Activated T-cell treated with anti-CD3 and anti-CD28 coated beads, Interleukin-2, amount 50 U/mL, for 1 hour (primary cell): ENCODE data around the gene ANKRD31.
"Not testable (repeated sequence)": the region's sequence is repeated elsewhere in the genome, so short reads cannot be mapped to it uniquely, and the experiment has no call there.

Experiments
- DNase-seq: peaks from one replicate; pipeline ENCODE4 v3.0.0-alpha.2; 2020

The ANKRD31 gene

DNA sequence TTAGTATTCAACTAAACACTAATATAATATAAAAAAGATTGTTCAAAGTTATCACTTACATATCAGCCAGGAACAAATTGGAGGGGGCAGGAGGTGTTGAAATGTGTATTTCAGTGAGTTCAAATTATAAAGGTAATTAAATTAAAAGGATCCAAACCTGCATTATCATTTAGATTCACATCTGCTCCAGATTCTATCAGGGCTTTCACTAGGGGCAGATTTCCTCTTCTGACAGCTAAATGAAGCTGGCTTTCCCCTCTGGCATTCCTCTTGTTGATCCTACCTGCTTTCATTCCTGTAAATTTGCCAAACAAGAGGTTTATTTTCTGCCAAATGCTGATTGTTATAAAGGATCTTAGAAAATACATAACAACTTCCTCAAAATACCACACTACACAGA, 98.0 kb downstream of the ANKRD31 start:
- DNase-seq: no peak

GRCh38 chr5:75130818-75131349, 105.8 kb downstream of the ANKRD31 start:
- no peak for DNase-seq

GRCh38 chr5:75116856-75117255, 119.8 kb downstream of the ANKRD31 start:
- no peak for DNase-seq

- not testable (repeated sequence) for DNase-seq
Observed at GRCh38 chr5:75114311-75114710, 122.4 kb downstream of the ANKRD31 start.

DNA sequence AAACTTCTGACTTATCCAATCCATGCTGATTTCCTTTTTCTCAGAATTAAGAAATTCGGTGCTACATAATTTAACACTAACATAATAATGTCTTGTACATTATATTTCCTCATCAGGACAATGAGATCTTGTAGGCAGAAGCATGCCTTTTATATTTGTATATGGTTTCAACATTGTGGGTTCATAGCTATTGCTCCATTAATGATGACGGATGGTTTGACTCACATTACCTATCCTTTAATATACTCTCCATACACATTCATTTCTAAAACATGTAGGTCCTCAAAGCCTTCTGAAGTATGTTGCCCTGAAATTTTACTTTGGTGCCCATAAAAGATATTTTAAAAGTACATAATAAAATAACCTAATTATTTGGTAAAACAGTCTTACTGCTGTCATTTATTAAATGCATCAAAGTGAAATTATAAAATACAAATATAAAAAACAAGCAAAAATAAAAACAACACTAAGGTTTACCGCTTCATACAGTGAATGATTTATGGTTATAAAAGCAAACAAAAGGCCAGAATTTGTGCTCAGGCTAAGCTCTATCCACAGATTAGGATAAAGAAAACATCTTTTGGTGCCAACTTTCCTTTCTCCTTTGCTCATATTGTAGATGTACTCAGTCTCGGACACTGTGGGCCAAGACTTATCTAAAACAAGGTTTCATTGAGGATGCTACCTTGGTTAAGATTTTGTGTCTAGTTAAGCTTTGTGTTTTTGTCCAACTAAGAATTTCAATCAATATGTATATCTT, 123.1 kb downstream of the ANKRD31 start:
- DNase-seq: no peak

GRCh38 chr5:75108931-75109596, 127.6 kb downstream of the ANKRD31 start:
- no peak for DNase-seq

DNA sequence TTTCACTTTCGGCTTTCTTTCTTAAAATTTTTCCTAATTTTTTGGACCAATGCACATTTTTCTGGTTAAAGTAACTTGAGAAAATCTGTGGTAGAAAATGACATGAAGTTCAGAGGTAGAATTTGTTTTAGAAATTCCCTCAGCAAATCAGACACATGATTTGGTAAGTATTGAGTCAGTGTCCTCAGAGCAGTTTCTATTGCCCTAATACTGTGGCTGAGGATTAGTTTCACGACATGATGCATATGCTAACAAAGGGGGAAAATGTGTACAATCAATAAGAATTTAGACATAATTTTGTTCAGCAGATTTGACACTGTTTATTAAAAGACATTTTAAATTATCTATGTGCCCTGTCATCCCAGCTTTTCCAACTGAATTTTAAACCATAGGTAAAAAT, 128.2 kb downstream of the ANKRD31 start:
- no peak for DNase-seq

- DNase-seq: not testable (repeated sequence)
Observed at GRCh38 chr5:75095956-75096355, 140.7 kb downstream of the ANKRD31 start.

GRCh38 chr5:75091597-75091996, 145.1 kb downstream of the ANKRD31 start:
- DNase-seq: no peak

GRCh38 chr5:75089662-75090061, 147.0 kb downstream of the ANKRD31 start:
- DNase-seq: no peak

- no peak for DNase-seq
Observed at GRCh38 chr5:75089137-75089536, 147.5 kb downstream of the ANKRD31 start.

DNA sequence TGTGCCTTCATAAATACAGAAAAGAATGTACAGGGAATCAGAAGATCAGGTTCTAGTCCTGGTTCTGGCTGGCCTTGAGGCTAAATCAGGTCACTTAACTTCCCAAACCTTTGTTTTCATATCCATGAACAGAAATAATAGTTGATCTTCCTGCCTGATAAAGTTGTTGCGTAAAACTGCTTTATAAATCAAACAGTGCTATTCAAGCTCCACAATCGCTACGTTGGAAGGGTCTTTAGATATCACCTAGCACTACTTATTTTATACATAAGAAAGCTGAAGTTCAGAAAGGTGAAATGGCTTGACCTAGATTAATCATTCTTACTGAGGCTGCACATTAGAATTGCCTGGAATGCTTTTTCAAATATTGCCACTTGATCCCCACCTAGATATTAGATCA, 148.0 kb downstream of the ANKRD31 start:
- DNase-seq: no peak

GRCh38 chr5:75081510-75081909, 155.2 kb downstream of the ANKRD31 start:
- no peak for DNase-seq

- not testable (repeated sequence) for DNase-seq
Observed at GRCh38 chr5:75079346-75079745, 157.3 kb downstream of the ANKRD31 start.

GRCh38 chr5:75078027-75078426, 158.7 kb downstream of the ANKRD31 start:
- DNase-seq: no peak

DNA sequence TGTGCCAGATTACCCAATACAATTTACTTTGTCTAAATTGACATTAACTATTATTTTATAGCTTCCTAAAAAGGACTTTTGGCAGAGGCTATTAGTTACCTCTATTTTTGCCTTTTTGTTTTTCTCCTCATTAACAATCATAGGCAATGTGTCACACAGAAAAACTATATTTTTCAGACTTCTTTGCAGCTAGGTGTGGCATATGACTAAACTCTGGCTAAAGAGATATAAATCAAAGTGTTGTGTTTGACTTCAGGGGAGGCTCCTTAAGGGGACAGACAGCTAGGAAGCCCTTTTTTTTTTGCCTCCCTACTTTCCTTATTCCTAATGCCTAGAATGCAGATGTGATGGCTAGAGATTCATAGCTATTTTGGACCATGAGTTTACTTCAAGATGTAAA, 164.6 kb downstream of the ANKRD31 start:
- DNase-seq: no peak

DNA sequence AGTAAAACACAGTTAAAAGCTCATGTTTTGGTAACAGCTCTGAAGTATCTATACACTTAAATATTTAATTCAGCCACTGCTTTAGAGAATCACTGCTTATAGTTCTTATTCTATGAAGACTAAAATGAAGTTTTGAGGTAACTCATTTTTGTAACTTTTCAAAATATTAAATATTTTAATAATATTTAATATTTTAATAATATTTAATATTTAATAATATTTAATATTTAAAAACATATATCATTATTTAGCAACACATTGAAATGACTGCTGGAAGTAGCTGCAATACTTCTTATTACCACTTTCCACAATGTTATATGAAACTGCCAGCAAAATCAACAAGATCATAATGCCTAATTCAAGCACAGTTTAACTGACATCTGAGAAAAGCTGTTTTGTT, 165.6 kb downstream of the ANKRD31 start:
- DNase-seq: no peak

DNA sequence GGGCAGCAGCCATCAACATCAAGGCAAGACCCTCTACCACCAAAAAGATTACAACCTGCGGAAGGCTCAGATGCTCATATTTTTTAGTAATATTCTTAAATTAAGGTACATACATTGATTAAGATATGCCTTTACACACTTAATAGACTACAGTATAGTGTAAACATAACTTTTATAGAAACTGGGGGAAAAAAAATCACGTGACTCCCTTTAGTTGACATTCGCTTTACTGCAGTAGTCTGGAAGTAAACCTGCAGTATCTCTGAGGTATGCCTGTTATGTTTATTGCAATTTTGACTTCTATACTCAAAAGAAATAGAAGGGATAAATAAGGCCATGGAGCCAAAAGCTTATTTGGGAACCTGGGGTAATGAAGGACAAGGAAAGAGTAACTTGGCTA, 169.2 kb downstream of the ANKRD31 start:
- DNase-seq: no peak

DNA sequence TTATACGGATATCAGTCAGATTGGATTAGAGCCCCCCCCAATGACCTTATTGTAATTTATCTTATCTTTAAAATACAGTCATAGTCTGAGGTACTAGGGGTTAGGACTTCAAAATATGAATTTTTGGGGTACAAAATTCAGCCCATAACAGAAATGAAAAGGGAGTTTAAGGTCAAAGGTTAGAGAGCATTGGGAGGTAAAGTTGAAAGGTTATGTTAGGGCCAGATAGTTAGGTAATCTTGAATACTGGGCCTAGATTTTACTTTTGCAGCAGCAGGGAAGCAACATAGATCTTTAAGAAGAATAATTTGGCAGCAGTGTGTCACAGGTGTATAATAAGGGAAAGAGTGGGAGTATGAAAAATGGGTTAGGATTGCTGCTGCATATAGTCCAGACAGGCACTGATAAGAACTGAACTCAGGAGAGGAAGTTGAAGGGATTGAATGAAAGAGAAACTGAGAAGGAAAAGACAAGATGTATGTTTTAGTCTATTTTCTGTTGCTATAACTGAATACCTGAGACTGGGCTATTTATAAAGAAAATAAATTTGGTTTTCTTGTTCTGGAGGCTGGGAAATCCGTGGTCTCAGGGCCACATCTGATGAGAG, 173.7 kb downstream of the ANKRD31 start:
- no peak for DNase-seq

DNA sequence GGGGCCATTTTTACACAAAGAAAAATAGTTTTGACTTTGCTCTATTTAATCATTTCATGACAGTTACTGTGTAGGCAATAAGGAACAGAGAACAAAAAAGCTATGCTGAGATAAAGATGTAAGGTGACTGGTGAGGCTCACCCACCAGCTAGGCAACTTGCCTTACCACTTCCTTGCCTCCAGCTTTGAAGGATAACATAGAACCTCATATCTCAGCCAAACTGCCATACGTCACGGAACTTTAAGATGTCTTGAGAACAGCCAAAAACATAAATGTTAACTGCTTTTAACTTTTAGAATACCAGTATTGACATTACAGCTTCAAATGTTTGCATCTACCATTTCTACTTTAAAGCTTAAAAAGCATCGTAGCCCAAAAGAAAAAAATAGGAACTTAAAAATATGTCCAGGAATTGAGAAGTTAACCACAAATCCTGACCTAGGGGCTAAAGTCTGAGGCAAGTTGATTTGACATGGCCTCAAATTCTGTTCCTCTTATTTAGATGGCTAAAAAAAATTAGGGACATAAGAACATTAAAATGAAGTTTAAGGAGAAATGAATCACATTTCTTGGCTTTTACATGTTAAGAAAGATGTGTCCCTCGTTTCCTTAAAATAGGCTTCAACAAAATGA, 176.6 kb downstream of the ANKRD31 start:
- DNase-seq: no peak

DNA sequence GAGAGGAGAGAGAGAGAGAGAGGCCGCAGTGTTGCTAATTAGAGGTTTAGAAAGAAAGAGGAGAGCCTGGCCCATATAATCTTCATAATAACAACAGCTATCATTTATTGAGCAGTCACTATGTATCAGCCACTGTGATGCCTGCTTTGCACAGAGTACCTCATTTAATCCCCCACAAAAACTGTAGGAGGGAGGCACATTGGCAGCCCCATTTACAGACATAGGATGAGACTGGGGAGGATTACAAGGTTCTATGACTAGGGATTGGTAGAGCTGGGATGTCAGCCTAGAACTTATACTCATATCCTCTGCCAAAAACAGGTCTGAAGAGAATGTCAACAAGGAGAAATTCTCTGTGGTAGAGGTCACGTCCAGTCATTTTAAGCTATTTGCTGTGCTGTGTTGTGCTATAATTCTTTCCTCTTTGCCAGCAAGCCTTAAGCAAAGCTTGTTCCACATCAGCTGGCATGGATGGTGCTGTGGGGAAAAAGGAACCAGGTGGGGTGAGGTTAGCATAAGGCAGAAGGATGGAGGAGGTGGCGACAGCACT, 177.6 kb downstream of the ANKRD31 start:
- DNase-seq: no peak

DNA sequence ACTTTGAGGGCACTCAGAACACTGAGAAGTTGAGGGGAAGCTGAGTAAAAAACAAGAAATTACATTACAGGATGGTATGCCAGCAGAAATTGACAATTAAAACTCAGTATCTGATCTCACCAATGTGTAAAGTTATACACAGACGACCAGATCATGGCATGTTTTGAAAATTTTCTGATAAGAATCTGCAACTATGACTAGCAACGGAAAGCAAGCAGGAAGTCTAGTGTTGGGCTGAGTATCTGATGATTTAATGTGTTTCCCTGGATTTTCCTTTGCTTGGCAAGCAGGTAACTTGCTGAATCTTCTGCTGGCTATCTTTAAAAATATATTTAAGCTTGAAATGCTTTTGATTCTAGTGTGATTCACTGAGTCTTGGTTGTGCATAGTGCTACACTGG, 179.1 kb downstream of the ANKRD31 start:
- no peak for DNase-seq

- DNase-seq: no peak
Observed at GRCh38 chr5:75055727-75056144, 180.9 kb downstream of the ANKRD31 start.
